HepG2 (cell line): ENCODE measurements around the gene CCSER2.
"Not testable (repeated sequence)": the region's sequence is repeated elsewhere in the genome, so short reads cannot be mapped to it uniquely, and the experiment has no call there.

Source experiments
- ETV5 ChIP-seq: IDR thresholded peaks from 2 replicates; pipeline ENCODE4 v1.6.1; 2018; ENCODE audit warnings: missing biosample characterization, missing genetic modification reagents, inconsistent platforms, borderline replicate concordance
- NFRKB ChIP-seq: fragments of 450-650 bp; IDR thresholded peaks from 2 replicates; pipeline ENCODE4 v1.6.1; 2017
- TF ChIP-seq, protein P1 (sequence below): IDR thresholded peaks from 2 replicates; pipeline ENCODE4 v1.6.1; 2016; ENCODE audit warnings: control low read depth

DNA sequence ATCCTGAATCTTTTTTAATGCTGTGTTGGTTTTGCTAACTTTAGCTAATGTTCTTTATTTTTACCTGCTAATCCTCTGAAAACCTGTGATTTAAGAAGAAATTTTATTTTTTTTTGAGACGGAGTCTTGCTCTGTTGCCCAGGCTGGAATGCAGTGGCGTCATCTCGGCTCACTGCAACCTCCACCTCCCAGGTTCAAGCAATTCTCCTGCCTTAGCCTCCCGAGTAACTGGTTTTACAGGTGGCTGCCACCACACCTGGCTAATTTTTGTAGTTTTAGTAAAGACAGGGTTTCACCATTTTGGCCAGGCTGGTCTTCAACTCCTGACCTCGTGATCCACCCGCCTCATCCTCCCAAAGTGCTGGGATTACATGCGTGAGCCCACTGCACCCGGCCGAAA, 170.7 kb downstream of the CCSER2 start:
- TF ChIP-seq, protein P1, sequence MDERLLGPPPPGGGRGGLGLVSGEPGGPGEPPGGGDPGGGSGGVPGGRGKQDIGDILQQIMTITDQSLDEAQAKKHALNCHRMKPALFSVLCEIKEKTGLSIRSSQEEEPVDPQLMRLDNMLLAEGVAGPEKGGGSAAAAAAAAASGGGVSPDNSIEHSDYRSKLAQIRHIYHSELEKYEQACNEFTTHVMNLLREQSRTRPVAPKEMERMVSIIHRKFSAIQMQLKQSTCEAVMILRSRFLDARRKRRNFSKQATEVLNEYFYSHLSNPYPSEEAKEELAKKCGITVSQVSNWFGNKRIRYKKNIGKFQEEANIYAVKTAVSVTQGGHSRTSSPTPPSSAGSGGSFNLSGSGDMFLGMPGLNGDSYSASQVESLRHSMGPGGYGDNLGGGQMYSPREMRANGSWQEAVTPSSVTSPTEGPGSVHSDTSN (CRISPR knock-in tag): not testable (repeated sequence)
- TF ChIP-seq ETV5 (CRISPR knock-in tag); NFRKB: not testable (repeated sequence)
